T-cell (primary cell): Measurements from ENCODE around the gene TMUB1. TPM values are rescaled to one million over a fixed set of nuclear protein-coding genes. Genes with fewer than 3 reads are reported as not detected.

Experiments
- ATAC-seq, 4 experiments: fragments of 200-7000 bp in 3 of 4; fragments of 150-1000 bp in 1 of 4; cut with Tn5 transposase; replicated peaks in 1 of 4; 1 replicate in 3 of 4; 2 replicates in 1 of 4; pipeline ENCODE4 v1.10.0; 2021; ENCODE audit warnings: moderate library complexity in 3 of 4, mild to moderate bottlenecking in 2 of 4, moderate number of reproducible peaks in 1 of 4
- CTCF ChIA-PET, 2 donors: fragments of 300-600 bp; sonication (Branson Sonifier 250); formaldehyde crosslinking; loops; one replicate each; lab custom pipeline; 2022; ENCODE audit warnings: antibody characterized with exemption in 2 of 2; lab: Charles Lee
- POLR2A ChIA-PET, 2 donors: fragments of 300-600 bp; sonication (Branson Sonifier 250); formaldehyde crosslinking; loops; one replicate each; lab custom pipeline; 2022; ENCODE audit warnings: antibody characterized with exemption in 2 of 2; lab: Charles Lee
- DNase-seq, 35 experiments: peaks; one replicate each; pipeline versions ENCODE4 v3.0.0 to v3.0.0-alpha.2; 2013 to 2023
- H3K27ac ChIP-seq: one replicate; pipeline ENCODE4 v1.5.1; 2013; ENCODE audit warnings: low read length
- H3K27me3 ChIP-seq, 2 experiments: replicated peaks in 1 of 2; 1 replicate in 1 of 2; 2 replicates in 1 of 2; pipeline versions ENCODE4 v1.6.1 to v1.7.0; 2013; ENCODE audit warnings: low read length in 1 of 2, mixed read lengths in 1 of 2; ENCODE audit not compliant: control insufficient read depth in 2 of 2, insufficient read depth in 2 of 2; ENCODE audit errors: extremely low read depth in 1 of 2
- H3K36me3 ChIP-seq, 2 donors: 1 replicate in 1 of 2; 2 replicates in 1 of 2; pipeline versions ENCODE4 v1.6.1 to v1.7.0; 2013; ENCODE audit warnings: low read length in 1 of 2; ENCODE audit not compliant: control insufficient read depth in 2 of 2, insufficient read depth in 1 of 2; ENCODE audit errors: extremely low read depth in 1 of 2
- H3K4me1 ChIP-seq, 2 experiments: 1 replicate in 1 of 2; 2 replicates in 1 of 2; pipeline versions ENCODE4 v1.6.1 to v1.7.0; 2013; ENCODE audit warnings: low read length in 2 of 2, mixed read lengths in 1 of 2; ENCODE audit not compliant: insufficient read depth in 2 of 2, control insufficient read depth in 1 of 2; ENCODE audit errors: extremely low read depth in 1 of 2
- H3K4me3 ChIP-seq, 2 donors: 1 replicate in 1 of 2; 2 replicates in 1 of 2; pipeline versions ENCODE4 v1.5.1 to v1.7.0; 2013; ENCODE audit warnings: mild to moderate bottlenecking in 2 of 2, low read length in 1 of 2, moderate library complexity in 1 of 2; ENCODE audit not compliant: control insufficient read depth in 1 of 2; ENCODE audit errors: extremely low read depth in 1 of 2
- H3K9me3 ChIP-seq: 2 replicates; pipeline ENCODE4 v1.7.0; 2013
- H3K27ac Mint-ChIP-seq, 2 donors: one replicate each; pipeline ENCODE4 v1.8.0; 2020 to 2021; ENCODE audit warnings: mild to moderate bottlenecking in 2 of 2, mixed read lengths in 2 of 2
- H3K27me3 Mint-ChIP-seq, 2 donors: one replicate each; pipeline ENCODE4 v1.8.0; 2021 to 2022; ENCODE audit warnings: mixed read lengths in 2 of 2
- H3K36me3 Mint-ChIP-seq: one replicate; pipeline ENCODE4 v1.8.0; 2021; ENCODE audit warnings: mixed read lengths
- H3K4me1 Mint-ChIP-seq, 3 donors: one replicate each; pipeline ENCODE4 v1.8.0; 2020 to 2022; ENCODE audit warnings: mixed read lengths in 3 of 3, mild to moderate bottlenecking in 1 of 3
- H3K4me3 Mint-ChIP-seq, 3 donors: one replicate each; pipeline ENCODE4 v1.8.0; 2020 to 2022; ENCODE audit warnings: mild to moderate bottlenecking in 3 of 3, mixed read lengths in 3 of 3, moderate library complexity in 3 of 3
- H3K9me3 Mint-ChIP-seq, 3 donors: one replicate each; pipeline ENCODE4 v1.8.0; 2020 to 2022; ENCODE audit warnings: mixed read lengths in 3 of 3
- WGBS: methylation state at CpG from one replicate; pipeline ENCODE4 v1.1.5; 2013; ENCODE audit warnings: missing lambda C conversion rate; ENCODE audit not compliant: insufficient coverage; 5-methylcytosine and 5-hydroxymethylcytosine counted together
- total RNA-seq, 35 experiments: library from RNA in 6 of 35; stranded (reverse) in 6 of 35; fragments of 120-200 nt in 1 of 35; gene quantifications; one replicate each; pipeline versions ENCODE4 v1.2.1 to v1.2.4 and lab custom pipeline; 2013 to 2026

Gene TMUB1
- total RNA-seq, 5 donors from 2014 or later (not counting 1 experiment from before 2014, with no cell fraction given): 44.0 to 67.0 (median 56.5) TPM

DNA sequence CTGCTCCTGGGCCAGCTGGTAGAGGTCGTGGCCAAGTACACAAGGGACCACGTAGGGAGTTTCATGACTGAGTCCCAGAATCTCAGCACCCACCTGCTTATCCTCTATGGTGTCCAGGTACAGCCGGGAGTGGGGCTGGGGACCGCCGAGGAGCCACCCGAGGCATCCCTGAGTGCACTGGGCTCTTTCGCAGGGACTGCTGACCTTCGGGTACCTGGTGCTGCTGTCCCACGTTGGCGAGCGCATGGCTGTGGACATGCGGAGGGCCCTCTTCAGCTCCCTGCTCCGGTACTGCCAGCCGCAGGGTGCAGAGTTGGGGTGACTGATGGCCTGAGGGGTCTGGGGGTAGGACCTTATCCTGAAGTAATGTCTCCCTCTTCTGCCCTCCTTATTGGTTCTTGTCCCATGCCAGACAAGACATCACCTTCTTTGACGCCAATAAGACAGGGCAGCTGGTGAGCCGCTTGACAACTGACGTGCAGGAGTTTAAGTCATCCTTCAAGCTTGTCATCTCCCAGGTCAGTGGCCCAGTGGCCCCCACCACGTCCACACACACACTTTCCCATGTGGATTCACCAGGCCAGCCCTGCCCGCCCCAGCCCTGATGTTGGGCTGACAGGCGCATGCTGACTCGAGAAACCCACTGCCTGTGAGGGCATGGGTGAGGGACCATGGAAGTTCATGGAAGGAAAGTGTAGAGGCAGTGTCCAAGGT lies 48.8 kb downstream of the TMUB1 start:
- H3K4me3 Mint-ChIP-seq: no peak overlapping the region
- peaks cover 12% of the 10 kb centered on the region for H3K36me3 Mint-ChIP-seq

DNA sequence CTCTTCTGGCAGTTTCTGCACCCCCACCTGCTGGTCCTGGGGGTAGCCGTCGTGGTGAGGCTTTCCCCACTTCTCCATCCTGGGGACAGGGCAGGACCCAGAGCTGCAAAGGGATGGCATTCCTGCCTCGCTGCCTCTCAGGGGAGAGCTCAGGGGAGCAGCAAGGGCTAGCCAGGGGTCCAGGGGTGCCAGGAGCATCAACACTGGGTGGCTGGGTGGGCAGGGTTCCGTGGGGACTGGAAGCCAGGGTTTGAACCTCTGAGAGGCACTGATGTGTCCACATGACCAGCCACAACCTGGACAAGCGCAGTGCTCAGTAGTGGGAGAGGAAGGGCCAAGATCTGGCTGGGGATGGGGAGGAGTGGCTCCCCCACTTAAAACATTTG lies 49.4 kb downstream of the TMUB1 start:
- no peak for DNase-seq
- ChIA-PET CTCF (no interaction called here), POLR2A (no interaction called here)
- Mint-ChIP-seq H3K27ac (no peak overlapping the region), H3K36me3 (peaks cover 12% of the 10 kb centered on the region), H3K4me1 (peaks cover 10 to 23% (median 22%) of the 10 kb centered on the region in 3 donors), H3K9me3 (no peaks in the 10 kb centered on the region), H3K27me3 (no peaks in the 10 kb centered on the region), H3K4me3 (no peak overlapping the region)
- no peaks in the 10 kb centered on the region for H3K9me3 ChIP-seq
- no peak overlapping the region for H3K4me3 ChIP-seq
- peaks cover 4 to 12% of the 10 kb centered on the region in 2 experiments for H3K4me1 ChIP-seq
- no peak overlapping the region for H3K27ac ChIP-seq
- H3K27me3 ChIP-seq: no peaks in the 10 kb centered on the region
- H3K36me3 ChIP-seq: peaks cover 18 to 48% of the 10 kb centered on the region in 2 donors
- ATAC-seq: no peak
- WGBS: 100% methylated on average over 1 of the region's 5 CpGs

More for the DNA sequence above, 48.8 kb downstream of the TMUB1 start:
- POLR2A ChIA-PET: no interaction called here
- peaks cover 9 to 21% (median 17%) of the 10 kb centered on the region in 3 donors for H3K4me1 Mint-ChIP-seq
- CTCF ChIA-PET: no interaction called here
- no peaks in the 10 kb centered on the region for H3K27me3 Mint-ChIP-seq
- Histone ChIP-seq H3K9me3 (no peaks in the 10 kb centered on the region), H3K27ac (no peak overlapping the region), H3K36me3 (peaks cover 18 to 48% of the 10 kb centered on the region in 2 donors), H3K4me1 (peaks cover 0 to 12% of the 10 kb centered on the region in 2 experiments), H3K4me3 (no peak overlapping the region), H3K27me3 (no peaks in the 10 kb centered on the region)
- DNase-seq (no peak), ATAC-seq (no peak)
- H3K9me3 Mint-ChIP-seq: no peaks in the 10 kb centered on the region
- no peak overlapping the region for H3K27ac Mint-ChIP-seq
- 97% methylated on average over 8 of the region's 21 CpGs for WGBS

DNA sequence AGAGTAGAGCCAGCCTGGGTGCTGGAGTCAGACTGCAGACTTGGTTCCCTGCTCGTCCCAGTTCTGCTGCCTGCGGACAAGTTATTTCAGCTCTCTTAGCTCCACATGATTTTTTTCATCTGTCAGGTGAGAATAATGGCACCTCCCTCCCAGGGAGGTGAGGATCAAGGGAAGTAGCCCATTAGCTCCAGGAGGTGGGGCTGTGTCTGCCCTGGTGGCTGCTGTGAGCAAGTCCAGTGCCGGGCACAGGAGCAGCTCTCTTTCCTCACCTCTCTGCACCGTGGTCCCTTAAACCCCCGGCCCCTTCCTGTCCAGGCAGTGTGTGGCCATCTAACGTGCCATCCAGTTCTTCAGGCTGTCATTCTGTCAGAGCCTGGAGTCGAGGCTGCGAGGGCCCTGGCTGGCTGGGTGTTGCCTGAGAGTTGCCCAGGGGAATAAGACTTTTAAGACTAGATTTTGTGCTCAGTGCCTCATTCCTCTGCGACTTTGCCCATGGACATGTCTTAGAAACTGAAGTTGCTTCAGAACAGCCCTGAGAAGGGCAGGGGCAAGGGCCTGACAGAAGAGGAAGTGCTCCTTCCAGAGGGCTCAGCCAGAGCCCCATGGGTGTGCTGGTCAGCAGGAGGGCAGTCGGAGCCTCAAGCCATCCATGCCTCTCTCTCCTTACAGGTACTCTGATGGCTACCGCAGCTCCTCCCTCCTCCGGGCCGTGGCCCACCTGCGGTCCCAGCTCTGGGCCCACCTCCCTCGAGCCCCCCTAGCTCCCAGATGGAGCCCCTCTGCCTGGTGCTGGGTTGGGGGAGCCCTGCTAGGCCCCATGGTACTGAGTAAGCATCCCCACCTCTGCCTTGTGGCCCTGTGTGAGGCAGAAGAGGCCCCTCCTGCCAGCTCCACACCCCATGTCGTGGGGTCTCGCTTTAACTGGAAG lies 50.1 kb downstream of the TMUB1 start:
- no peak for DNase-seq
- Histone ChIP-seq H3K4me1 (peaks cover 4 to 13% of the 10 kb centered on the region in 2 experiments), H3K36me3 (peaks cover 18 to 48% of the 10 kb centered on the region in 2 donors), H3K27me3 (no peaks in the 10 kb centered on the region), H3K9me3 (no peaks in the 10 kb centered on the region), H3K4me3 (no peak overlapping the region), H3K27ac (no peak overlapping the region)
- ATAC-seq: no peak
- Mint-ChIP-seq H3K36me3 (peaks cover 14% of the 10 kb centered on the region), H3K4me1 (peaks cover 13 to 30% (median 23%) of the 10 kb centered on the region in 3 donors), H3K9me3 (no peaks in the 10 kb centered on the region), H3K4me3 (no peak overlapping the region), H3K27me3 (no peaks in the 10 kb centered on the region), H3K27ac (no peak overlapping the region)
- ChIA-PET POLR2A (no interaction called here), CTCF (no interaction called here)
- 87% methylated on average over 6 of the region's 17 CpGs for WGBS

Other genes with a start within 250 kb of the TMUB1 start
- under 1 TPM in 2 of 5 donors, not detected in 3; 0.15 to 0.28 TPM for gene AOC1, start 231.0 kb downstream of the TMUB1 start, total RNA-seq
- 1 to 10 TPM; 2.9 to 4.6 (median 3.0) TPM for gene KCNH2, start 105.2 kb downstream of the TMUB1 start, total RNA-seq
- 10 to 100 TPM in 1 of 5 donors, 1 to 10 TPM in 4; 4.8 to 10.1 (median 5.0) TPM for gene NOS3, start 92.5 kb downstream of the TMUB1 start, total RNA-seq
- gene ATG9B, start 59.0 kb downstream of the TMUB1 start, total RNA-seq: 10 to 100 TPM; 24.0 to 37.0 (median 31.8) TPM
- 10 to 100 TPM; 72.4 to 83.0 (median 74.8) TPM for gene ABCB8, start 55.0 kb downstream of the TMUB1 start, total RNA-seq
- 10 to 100 TPM in 4 of 5 donors, 1 to 10 TPM in 1; 9.8 to 16.0 (median 11.9) TPM for gene ASIC3, start 35.0 kb downstream of the TMUB1 start, total RNA-seq
- gene CDK5, start 25.6 kb downstream of the TMUB1 start, total RNA-seq: 1 to 10 TPM; 5.3 to 8.4 (median 6.5) TPM
- gene SLC4A2, start 23.9 kb downstream of the TMUB1 start, total RNA-seq: 10 to 100 TPM; 52.0 to 91.5 (median 74.4) TPM
- 100 to 1,000 TPM in 4 of 5 donors, 10 to 100 TPM in 1; 98.8 to 157 (median 151) TPM for gene FASTK, start 2.7 kb downstream of the TMUB1 start, total RNA-seq
- 10 to 100 TPM; 28.2 to 67.3 (median 50.9) TPM for gene AGAP3, start 3.0 kb upstream of the TMUB1 start, total RNA-seq
- gene GBX1, start 84.2 kb upstream of the TMUB1 start, total RNA-seq: not detected
- not detected for gene ASB10, start 103.8 kb upstream of the TMUB1 start, total RNA-seq
- 1 to 10 TPM; 3.1 to 7.7 (median 5.1) TPM for gene H2BK1, start 127.0 kb upstream of the TMUB1 start, total RNA-seq
- gene ABCF2, start 143.7 kb upstream of the TMUB1 start, total RNA-seq: 10 to 100 TPM; 22.9 to 39.7 (median 38.8) TPM
- 10 to 100 TPM; 34.2 to 66.1 (median 64.1) TPM for gene CHPF2, start 149.0 kb upstream of the TMUB1 start, total RNA-seq
- gene SMARCD3, start 165.2 kb upstream of the TMUB1 start, total RNA-seq: 10 to 100 TPM in 2 of 5 donors, 1 to 10 TPM in 3; 6.3 to 28.5 (median 9.1) TPM